K562 (cell line): ENCODE measurements around the gene ANKS4B. TPM values are rescaled to one million over a fixed set of nuclear protein-coding genes. Genes with fewer than 3 reads are reported as not detected.
A peak's percentile ranks its signal among the peaks of the same experiment; 100 is the strongest.

Experiments used
- ARID3B ChIP-seq: fragments of 250-450 bp; sonication (Bioruptor Pico); IDR thresholded peaks from 2 replicates; pipeline ENCODE4 v1.4.0; 2020; ENCODE audit warnings: borderline replicate concordance
- GTF2F1 ChIP-seq: IDR thresholded peaks from 2 replicates; pipeline ENCODE4 v1.6.1; 2011; ENCODE audit warnings: low read depth, low read length, improper control_type of control experiment
- ILK ChIP-seq: fragments of 450-650 bp; IDR thresholded peaks from 2 replicates; pipeline ENCODE4 v1.6.1; 2016; ENCODE audit warnings: missing genetic modification characterization, low read depth, mild to moderate bottlenecking, missing compliant biosample characterization, moderate library complexity, borderline replicate concordance
- MAZ ChIP-seq, 2 experiments: fragments of 450-650 bp in 1 of 2; sonication (generic) in 1 of 2; formaldehyde crosslinking; IDR thresholded peaks in 1 of 2; conservative IDR thresholded peaks in 1 of 2; 2 replicates each; pipeline versions ENCODE4 v1.4.0 to v1.5.0; 2020; ENCODE audit warnings: mild to moderate bottlenecking in 1 of 2, missing genetic modification reagents in 1 of 2
- MEIS2 ChIP-seq: fragments of 450-650 bp; IDR thresholded peaks from 2 replicates; pipeline ENCODE4 v1.6.1; 2014; ENCODE audit warnings: mild to moderate bottlenecking; ENCODE audit not compliant: partially characterized antibody
- RBM15 ChIP-seq: fragments of 200-400 bp; formaldehyde crosslinking; IDR thresholded peaks from 2 replicates; pipeline ENCODE4 v1.6.1; 2018; ENCODE audit warnings: mild to moderate bottlenecking, low read length, moderate library complexity; ENCODE audit not compliant: insufficient read depth
- TCF7 ChIP-seq: sonication (generic); IDR thresholded peaks from 2 replicates; pipeline ENCODE4 v1.6.1; 2016; ENCODE audit warnings: antibody characterized with exemption, borderline replicate concordance
- ZNF518B ChIP-seq: fragments of 250-450 bp; sonication (Bioruptor Pico); IDR thresholded peaks from 2 replicates; pipeline ENCODE4 v1.5.0; 2021; ENCODE audit warnings: mild to moderate bottlenecking, moderate library complexity
- ZNF639 ChIP-seq, 2 experiments: fragments of 200-800 bp in 1 of 2; sonication (Bioruptor generic) in 1 of 2; sonication (generic) in 1 of 2; formaldehyde crosslinking in 1 of 2; IDR thresholded peaks in 1 of 2; conservative IDR thresholded peaks in 1 of 2; 2 replicates each; pipeline versions ENCODE4 v1.5.0 to v1.6.1; 2016 to 2020; ENCODE audit warnings: missing compliant biosample characterization in 1 of 2, missing genetic modification characterization in 1 of 2, missing genetic modification reagents in 1 of 2
- polyA plus RNA-seq, 8 experiments: library from polyadenylated mRNA; depleted of rRNA in 4 of 8; stranded (reverse) in 5 of 8; unstranded in 3 of 8; fragments of >200 nt; fragmentation: Nextera tagmentation in 2 of 8; fragmentation: Illumina TruSeq in 1 of 8; extraction: Ambion mirVana in 2 of 8; extraction: Trizol in 1 of 8; gene quantifications; 2 replicates each; pipeline versions ENCODE4 v1.2.1 to v1.2.3, GENCODE V29; 2011 to 2014; ENCODE audit warnings: inconsistent platforms in 1 of 8, missing spikeins in 1 of 8
- total RNA-seq, 7 experiments: library from RNA; depleted of rRNA in 6 of 7; stranded (reverse); fragments of >200 nt in 6 of 7; fragmentation: Illumina TruSeq in 2 of 7; extraction: Trizol in 2 of 7; gene quantifications; 2 replicates each; pipeline versions ENCODE4 v1.2.1 to v1.2.3, GENCODE V29; 2011 to 2021; ENCODE audit warnings: low replicate concordance in 1 of 7
- TF ChIP-seq, protein P1 (sequence below), 2 experiments: fragments of 450-650 bp; IDR thresholded peaks; 2 replicates each; pipeline ENCODE4 v1.6.1; 2016
- TF ChIP-seq, protein P2 (sequence below): sonication (generic); formaldehyde crosslinking; IDR thresholded peaks from 2 replicates; pipeline ENCODE4 v1.8.1; 2023; ENCODE audit warnings: mild to moderate bottlenecking, missing genetic modification reagents

Gene ANKS4B
- total and polyA plus RNA-seq, 9 of the 15 experiments (the other 6 are each of a cell fraction or from before 2014, with no cell fraction given), result not detected

DNA sequence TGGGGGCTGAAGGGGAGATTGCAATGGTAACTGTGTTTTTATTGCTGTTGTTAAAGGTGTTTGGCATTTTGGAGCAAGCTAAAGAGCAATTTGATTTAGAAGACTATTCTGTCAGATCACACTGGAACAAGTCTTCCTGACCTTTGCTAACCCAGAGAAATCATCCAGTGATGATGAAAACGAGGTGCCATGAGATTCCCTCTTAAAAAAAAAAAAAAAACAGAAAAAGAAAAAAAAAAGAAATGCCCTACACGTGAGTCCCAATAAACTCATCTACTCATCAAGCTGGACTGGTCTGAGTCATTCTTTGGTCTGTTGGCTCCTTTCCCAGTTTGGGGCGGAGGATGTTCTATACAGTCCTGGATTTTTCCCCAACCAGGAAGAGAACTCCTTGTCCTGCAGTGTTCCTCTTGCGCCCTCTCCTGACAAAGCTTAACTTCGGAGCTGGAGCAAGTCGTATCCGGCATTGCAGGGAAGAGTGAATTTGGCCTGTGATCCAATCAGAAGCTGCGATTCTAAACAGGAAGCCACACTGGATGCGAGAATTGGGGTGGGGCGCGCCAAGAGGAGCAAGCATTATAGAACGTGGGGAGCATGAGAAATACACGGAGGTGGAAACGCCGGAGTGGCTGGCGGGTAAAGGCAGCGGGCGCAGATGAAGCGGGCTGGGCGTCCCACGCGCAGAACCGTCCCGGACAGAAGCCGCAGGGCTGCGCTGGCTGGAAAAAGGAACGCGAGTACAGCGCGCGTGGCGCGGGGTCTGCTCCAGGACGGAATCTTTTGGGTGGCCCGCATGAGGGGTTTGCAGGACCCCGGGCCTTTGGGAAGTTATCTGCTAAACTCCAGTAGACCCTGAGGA is 67.0 kb downstream of the ANKS4B start (continued):
- TF ChIP-seq ILK (no peak), TCF7 (no peak), MEIS2 (peak; percentile 67), ARID3B (no peak), ZNF639 (CRISPR knock-in tag; conservative IDR thresholded peaks at IDR 0.05 in 1 of 2, IDR thresholded peaks at IDR 0.05 in 1 of 2) (peak in 1 of 2 experiments; percentile 44; a peak in 1 of 4 replicates), MAZ (CRISPR knock-in tag; conservative IDR thresholded peaks at IDR 0.05 in 1 of 2, IDR thresholded peaks at IDR 0.05 in 1 of 2) (peak in 1 of 2 experiments; percentile 87; a peak in 3 of 4 replicates), RBM15 (no peak), ZNF518B (CRISPR knock-in tag) (no peak), GTF2F1 (no peak)
- TF ChIP-seq, protein P1, sequence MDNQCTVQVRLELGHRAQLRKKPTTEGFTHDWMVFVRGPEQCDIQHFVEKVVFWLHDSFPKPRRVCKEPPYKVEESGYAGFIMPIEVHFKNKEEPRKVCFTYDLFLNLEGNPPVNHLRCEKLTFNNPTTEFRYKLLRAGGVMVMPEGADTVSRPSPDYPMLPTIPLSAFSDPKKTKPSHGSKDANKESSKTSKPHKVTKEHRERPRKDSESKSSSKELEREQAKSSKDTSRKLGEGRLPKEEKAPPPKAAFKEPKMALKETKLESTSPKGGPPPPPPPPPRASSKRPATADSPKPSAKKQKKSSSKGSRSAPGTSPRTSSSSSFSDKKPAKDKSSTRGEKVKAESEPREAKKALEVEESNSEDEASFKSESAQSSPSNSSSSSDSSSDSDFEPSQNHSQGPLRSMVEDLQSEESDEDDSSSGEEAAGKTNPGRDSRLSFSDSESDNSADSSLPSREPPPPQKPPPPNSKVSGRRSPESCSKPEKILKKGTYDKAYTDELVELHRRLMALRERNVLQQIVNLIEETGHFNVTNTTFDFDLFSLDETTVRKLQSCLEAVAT (IDR thresholded peaks at IDR 0.05), result 0 out of 4 replicates have a peak, but pooled peaks of 1 of the 2 experiments have one; percentile 28
- TF ChIP-seq, protein P2, sequence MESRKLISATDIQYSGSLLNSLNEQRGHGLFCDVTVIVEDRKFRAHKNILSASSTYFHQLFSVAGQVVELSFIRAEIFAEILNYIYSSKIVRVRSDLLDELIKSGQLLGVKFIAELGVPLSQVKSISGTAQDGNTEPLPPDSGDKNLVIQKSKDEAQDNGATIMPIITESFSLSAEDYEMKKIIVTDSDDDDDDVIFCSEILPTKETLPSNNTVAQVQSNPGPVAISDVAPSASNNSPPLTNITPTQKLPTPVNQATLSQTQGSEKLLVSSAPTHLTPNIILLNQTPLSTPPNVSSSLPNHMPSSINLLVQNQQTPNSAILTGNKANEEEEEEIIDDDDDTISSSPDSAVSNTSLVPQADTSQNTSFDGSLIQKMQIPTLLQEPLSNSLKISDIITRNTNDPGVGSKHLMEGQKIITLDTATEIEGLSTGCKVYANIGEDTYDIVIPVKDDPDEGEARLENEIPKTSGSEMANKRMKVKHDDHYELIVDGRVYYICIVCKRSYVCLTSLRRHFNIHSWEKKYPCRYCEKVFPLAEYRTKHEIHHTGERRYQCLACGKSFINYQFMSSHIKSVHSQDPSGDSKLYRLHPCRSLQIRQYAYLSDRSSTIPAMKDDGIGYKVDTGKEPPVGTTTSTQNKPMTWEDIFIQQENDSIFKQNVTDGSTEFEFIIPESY, result 0 out of 2 replicates have a peak, but pooled peaks have one; percentile 18
